Raji (cell line): Measurements from ENCODE around the gene ST8SIA5.

Experiments
- POLR2A ChIP-seq: IDR thresholded peaks from 2 replicates; pipeline ENCODE4 v1.6.1; 2011; ENCODE audit warnings: low read depth, low read length, control low read depth; ENCODE audit not compliant: insufficient read depth

The ST8SIA5 gene

DNA sequence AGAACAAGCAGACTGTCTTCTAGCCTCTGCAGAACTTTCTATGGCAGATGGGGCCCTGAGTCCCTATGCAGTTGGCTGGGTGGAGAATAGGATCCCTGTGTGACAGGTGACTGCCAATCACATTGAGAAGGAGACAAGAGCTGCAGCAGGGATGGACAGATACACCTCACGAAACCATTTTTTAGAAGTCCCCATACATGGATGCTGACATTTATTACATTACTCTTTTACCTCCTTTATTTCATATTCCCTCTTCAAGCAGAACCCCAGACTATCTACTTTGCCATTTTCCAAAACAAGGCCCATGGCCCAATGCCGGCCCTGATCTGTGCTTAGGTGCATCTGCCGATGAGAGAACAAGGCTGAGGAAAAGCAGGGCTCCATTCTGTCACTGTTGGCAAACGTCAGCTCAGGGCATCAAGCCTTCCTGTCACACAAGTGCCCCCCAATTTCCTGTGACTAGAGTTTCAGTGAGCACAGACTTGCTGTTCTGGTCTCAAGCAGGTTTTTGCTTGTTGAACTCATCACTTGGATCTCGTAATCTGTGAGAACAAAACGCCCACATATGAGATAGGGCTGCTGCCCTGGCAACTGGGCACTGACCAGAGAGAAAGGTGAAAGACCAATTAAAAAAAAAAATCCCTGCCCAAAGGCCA, 135.6 kb downstream of the ST8SIA5 start:
- TF ChIP-seq POLR2A: no peak

DNA sequence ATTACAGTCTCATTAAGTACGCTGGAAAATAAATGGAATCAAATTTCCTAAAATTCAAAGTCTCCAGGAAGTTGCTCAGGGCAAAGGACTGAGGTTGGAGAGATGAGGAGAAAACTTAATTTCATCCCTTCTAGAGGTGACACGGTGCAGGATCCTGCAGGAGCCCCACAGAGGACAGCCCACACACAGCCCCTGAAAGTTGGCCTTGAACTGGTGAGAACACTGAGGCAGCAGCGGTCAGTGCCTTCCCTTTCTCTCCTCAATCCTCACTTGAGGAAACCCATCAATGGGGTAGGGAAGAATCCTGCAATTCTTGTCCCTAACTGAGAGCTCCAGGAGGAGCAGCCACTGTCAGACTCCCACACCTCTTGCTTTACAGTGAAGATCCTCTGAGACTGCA, 137.3 kb downstream of the ST8SIA5 start:
- no peak for TF ChIP-seq POLR2A
